Cardiac muscle cell (in vitro differentiated cells and primary cell): ENCODE measurements around the gene HPSE2. TPM values are rescaled to one million over a fixed set of nuclear protein-coding genes. Genes with fewer than 3 reads are reported as not detected.
"Not testable (repeated sequence)": the region's sequence is repeated elsewhere in the genome, so short reads cannot be mapped to it uniquely, and the experiment has no call there.

Experiments used
- DNase-seq, 2 donors: peaks; one replicate each; pipeline versions ENCODE4 v3.0.0 to v3.0.0-alpha.2; 2010 to 2017; ENCODE audit warnings: low read depth in 1 of 2, low spot score in 1 of 2
- H3K27ac ChIP-seq: fragments of 200-600 bp; sonication (generic); 2 replicates; pipeline ENCODE4 v1.5.1; 2016
- H3K27me3 ChIP-seq: fragments of 200-600 bp; sonication (generic); 2 replicates; pipeline ENCODE4 v1.6.0; 2016; ENCODE audit warnings: control low read depth
- H3K36me3 ChIP-seq: fragments of 200-600 bp; sonication (generic); 2 replicates; pipeline ENCODE4 v1.5.1; 2016; ENCODE audit warnings: control low read depth
- H3K4me1 ChIP-seq: fragments of 200-600 bp; sonication (generic); 2 replicates; pipeline ENCODE4 v1.8.1; 2017; ENCODE audit warnings: low read depth, mild to moderate bottlenecking, mixed run types
- H3K4me3 ChIP-seq: fragments of 200-600 bp; sonication (generic); 2 replicates; pipeline ENCODE4 v1.5.1; 2016; ENCODE audit warnings: mild to moderate bottlenecking
- H3K9me3 ChIP-seq: fragments of 200-600 bp; sonication (generic); 2 replicates; pipeline ENCODE4 v1.5.1; 2017; ENCODE audit warnings: low read depth, mild to moderate bottlenecking, control low read depth
- CTCF ChIP-seq: IDR thresholded peaks from 2 replicates; pipeline ENCODE4 v1.5.1; 2012; ENCODE audit warnings: low read depth, mild to moderate bottlenecking, low read length
- polyA plus RNA-seq: library from polyadenylated mRNA; unstranded; fragments of >200 nt; fragmentation: Nextera tagmentation; extraction: Ambion mirVana; gene quantifications from 2 replicates; pipeline ENCODE4 v1.2.1, GENCODE V29; 2016
- total RNA-seq: library from RNA; depleted of rRNA; stranded (reverse); fragments of >200 nt; gene quantifications from 2 replicates; pipeline ENCODE4 v1.2.3, GENCODE V29; 2016

HPSE2 gene
- total and polyA plus RNA-seq, 2 experiments from 2014 or later, result 0.87 to 6.1 TPM

GRCh38 chr10:98910546-98910945, 325.1 kb downstream of the HPSE2 start:
- no peak for DNase-seq
- H3K9me3 ChIP-seq, result no peaks in the 10 kb centered on the region
- H3K27ac ChIP-seq, result peak overlapping the region; percentile 90
- H3K27me3 ChIP-seq, result no peaks in the 10 kb centered on the region
- no peak overlapping the region for H3K4me3 ChIP-seq
- H3K4me1 ChIP-seq, result peaks cover 36% of the 10 kb centered on the region
- no peaks in the 10 kb centered on the region for H3K36me3 ChIP-seq
- no peak for TF ChIP-seq CTCF

- peak overlapping the region; percentile 90 for H3K27ac ChIP-seq
- peak; percentile 32 to 75 for DNase-seq
- H3K36me3 ChIP-seq, result no peaks in the 10 kb centered on the region
- peaks cover 36% of the 10 kb centered on the region for H3K4me1 ChIP-seq
- H3K4me3 ChIP-seq, result no peak overlapping the region
- TF ChIP-seq CTCF, result no peak
- H3K9me3 ChIP-seq, result no peaks in the 10 kb centered on the region
- H3K27me3 ChIP-seq, result no peaks in the 10 kb centered on the region
Observed at GRCh38 chr10:98910048-98910447, 325.6 kb downstream of the HPSE2 start.

GRCh38 chr10:98908868-98909267, 326.8 kb downstream of the HPSE2 start:
- peak overlapping the region; percentile 49 for H3K27ac ChIP-seq
- H3K9me3 ChIP-seq, result no peaks in the 10 kb centered on the region
- H3K4me1 ChIP-seq, result peaks cover 36% of the 10 kb centered on the region
- H3K27me3 ChIP-seq, result no peaks in the 10 kb centered on the region
- no peak for TF ChIP-seq CTCF
- H3K4me3 ChIP-seq, result no peak overlapping the region
- DNase-seq, result no peak
- H3K36me3 ChIP-seq, result no peaks in the 10 kb centered on the region

- H3K36me3 ChIP-seq, H3K27me3 ChIP-seq, DNase-seq, H3K27ac ChIP-seq, H3K9me3 ChIP-seq, H3K4me3 ChIP-seq: not testable (repeated sequence)
- H3K4me1 ChIP-seq, result peaks cover 36% of the 10 kb centered on the region
Observed at GRCh38 chr10:98908247-98908646, 327.4 kb downstream of the HPSE2 start.

DNA sequence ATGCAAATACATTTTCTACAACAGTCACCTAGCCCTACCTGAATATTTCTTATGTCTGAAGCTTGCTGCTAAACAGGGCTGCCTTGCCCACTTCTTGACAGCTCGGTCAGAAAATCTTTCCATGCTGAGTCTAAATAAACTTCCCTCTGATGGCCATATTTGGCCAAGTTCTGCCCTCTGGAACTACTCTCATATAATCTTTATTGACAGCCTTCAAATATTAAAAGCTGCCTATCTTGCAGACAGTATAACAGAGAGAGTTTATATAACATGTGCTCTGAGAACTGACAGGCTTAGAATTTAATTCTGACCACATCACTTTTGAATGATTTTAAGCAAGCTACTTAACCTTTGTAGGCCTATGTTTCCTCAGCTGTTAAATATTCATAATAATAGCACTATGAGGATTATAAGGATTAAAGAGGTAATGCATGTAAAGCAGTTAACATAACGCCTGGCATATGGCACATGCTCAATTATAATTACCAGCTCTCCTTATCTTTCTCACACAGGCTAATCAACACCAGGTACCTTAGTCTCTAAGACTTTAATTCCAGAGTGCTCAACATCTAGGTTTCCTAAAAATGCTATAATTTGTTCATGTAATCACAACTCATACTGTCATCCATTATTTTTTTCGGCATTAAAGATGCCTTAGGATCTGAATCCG, 334.1 kb downstream of the HPSE2 start:
- no peaks in the 10 kb centered on the region for H3K36me3 ChIP-seq
- H3K4me3 ChIP-seq, result no peak overlapping the region
- H3K9me3 ChIP-seq, result no peaks in the 10 kb centered on the region
- no peak for DNase-seq
- no peaks in the 10 kb centered on the region for H3K27me3 ChIP-seq
- TF ChIP-seq CTCF, result no peak
- no peak overlapping the region for H3K27ac ChIP-seq
- no peaks in the 10 kb centered on the region for H3K4me1 ChIP-seq

DNA sequence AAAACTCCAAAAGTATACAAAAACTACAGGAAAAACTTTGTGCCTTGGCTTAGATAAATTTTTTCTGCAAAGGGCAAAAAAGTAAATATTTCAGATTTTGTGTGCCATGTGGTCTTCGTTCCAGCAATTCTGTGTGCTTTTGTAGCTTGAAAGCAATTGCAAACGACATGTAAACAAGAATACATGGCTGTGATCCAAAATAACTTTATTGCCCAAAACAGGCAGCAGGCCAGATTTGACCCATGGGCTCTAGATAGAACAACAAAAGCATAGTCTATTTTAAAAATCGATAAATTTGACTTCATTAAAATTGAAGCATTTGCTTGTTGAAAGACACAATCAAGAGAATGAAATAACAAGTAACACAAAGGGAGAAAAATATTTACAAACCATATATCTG, 336.6 kb downstream of the HPSE2 start:
- Histone ChIP-seq H3K4me3 (no peak overlapping the region), H3K4me1 (no peaks in the 10 kb centered on the region), H3K27me3 (no peaks in the 10 kb centered on the region), H3K9me3 (no peaks in the 10 kb centered on the region), H3K36me3 (no peaks in the 10 kb centered on the region), H3K27ac (no peak overlapping the region)
- DNase-seq, result no peak
- no peak for TF ChIP-seq CTCF
